H1 (cell line): ENCODE results near the gene GUCY1A1. TPM values are rescaled to one million over a fixed set of nuclear protein-coding genes. Genes with fewer than 3 reads are reported as not detected.

Experiments
- CTCF ChIA-PET: fragments of 300-600 bp; sonication (Branson Sonifier 250); formaldehyde crosslinking; loops from one replicate; lab custom pipeline; 2021; ENCODE audit not compliant: partially characterized antibody; lab: Charles Lee
- POLR2A ChIA-PET: fragments of 300-600 bp; sonication (Branson Sonifier 250); formaldehyde crosslinking; loops from one replicate; lab custom pipeline; 2021; ENCODE audit warnings: inconsistent platforms; ENCODE audit not compliant: partially characterized antibody; lab: Charles Lee
- DNase-seq, 2 experiments: peaks; one replicate each; pipeline versions ENCODE4 v3.0.0 to v3.0.0-alpha.2; 2010 to 2022; ENCODE audit warnings: low spot score in 2 of 2, low read depth in 1 of 2, mixed read lengths in 1 of 2
- FAIRE-seq: peaks from 2 replicates; lab custom pipeline; 2011; peaks lifted over from hg19 to GRCh38; lab: Jason Lieb, UNC
- H2AFZ ChIP-seq: 2 replicates; pipeline ENCODE4 v1.8.1; 2012; ENCODE audit warnings: low read length, inconsistent platforms
- H2AK5ac ChIP-seq: 2 replicates; pipeline ENCODE4 v1.6.1; 2013; ENCODE audit warnings: low read depth, low read length
- H2BK120ac ChIP-seq: replicated peaks from 2 replicates; pipeline ENCODE3; 2013; ENCODE audit warnings: low read depth, low read length, inconsistent platforms
- H2BK12ac ChIP-seq: 2 replicates; pipeline ENCODE4 v1.6.1; 2013; ENCODE audit warnings: low read depth, low read length
- H2BK15ac ChIP-seq: 2 replicates; pipeline ENCODE4 v1.6.1; 2013; ENCODE audit warnings: low read length
- H2BK20ac ChIP-seq: 2 replicates; pipeline ENCODE4 v1.6.1; 2013; ENCODE audit warnings: low read length
- H2BK5ac ChIP-seq: 2 replicates; pipeline ENCODE4 v1.6.1; 2013; ENCODE audit warnings: low read depth, low read length
- H3K14ac ChIP-seq: 2 replicates; pipeline ENCODE4 v1.6.1; 2013; ENCODE audit warnings: inconsistent platforms; ENCODE audit not compliant: insufficient read length
- H3K18ac ChIP-seq: 2 replicates; pipeline ENCODE4 v1.6.1; 2013; ENCODE audit warnings: low read length; ENCODE audit errors: extremely low read depth
- H3K23ac ChIP-seq: 2 replicates; pipeline ENCODE4 v1.6.1; 2013; ENCODE audit warnings: inconsistent platforms; ENCODE audit not compliant: insufficient read length
- H3K23me2 ChIP-seq: 2 replicates; pipeline ENCODE4 v1.6.1; 2013; ENCODE audit warnings: low read depth, low read length
- H3K27ac ChIP-seq: 2 replicates; pipeline ENCODE4 v1.6.1; 2011; ENCODE audit warnings: low read depth, low read length, inconsistent platforms
- H3K27me3 ChIP-seq, 4 experiments: replicated peaks in 1 of 4; 1 replicate in 1 of 4; 2 replicates in 3 of 4; pipeline versions ENCODE4 v1.6.1 to v1.8.1; 2011 to 2013; ENCODE audit warnings: low read length in 3 of 4, mild to moderate bottlenecking in 3 of 4, inconsistent platforms in 2 of 4, mixed read lengths in 2 of 4, moderate library complexity in 1 of 4; ENCODE audit not compliant: control insufficient read depth in 3 of 4, insufficient read depth in 3 of 4; ENCODE audit errors: extremely low read depth in 1 of 4
- H3K36me3 ChIP-seq, 4 experiments: 2 replicates each; pipeline versions ENCODE4 v1.6.1 to v1.8.1; 2011 to 2013; ENCODE audit warnings: mild to moderate bottlenecking in 4 of 4, low read length in 3 of 4, moderate library complexity in 2 of 4, control low read depth in 1 of 4, inconsistent platforms in 1 of 4; ENCODE audit not compliant: insufficient read depth in 4 of 4, control insufficient read depth in 2 of 4
- H3K4ac ChIP-seq: replicated peaks from 2 replicates; pipeline ENCODE3; 2013; ENCODE audit warnings: low read length, low read depth, mixed read lengths, inconsistent platforms; ENCODE audit not compliant: insufficient read length
- H3K4me1 ChIP-seq, 4 experiments: replicated peaks in 1 of 4; 1 replicate in 1 of 4; 2 replicates in 3 of 4; pipeline versions ENCODE4 v1.6.1 to v1.8.1; 2011 to 2013; ENCODE audit warnings: low read length in 3 of 4, inconsistent platforms in 2 of 4, mixed read lengths in 1 of 4; ENCODE audit not compliant: insufficient read depth in 4 of 4, control insufficient read depth in 3 of 4
- H3K4me2 ChIP-seq, 2 experiments: 2 replicates each; pipeline versions ENCODE4 v1.6.1 to v1.8.1; 2011 to 2013; ENCODE audit warnings: low read depth in 2 of 2, low read length in 2 of 2, control low read depth in 1 of 2, inconsistent platforms in 1 of 2, mild to moderate bottlenecking in 1 of 2; ENCODE audit not compliant: insufficient read depth in 1 of 2
- H3K4me3 ChIP-seq, 4 experiments: fragments of 200-600, 300-600 bp in 1 of 4; sonication (generic), shearing (Covaris generic), sonication (Bioruptor Twin) in 1 of 4; 2 replicates each; pipeline versions ENCODE4 v1.5.1 to v1.8.1; 2011 to 2016; ENCODE audit warnings: low read length in 4 of 4, low read depth in 3 of 4, control low read depth in 2 of 4, inconsistent platforms in 2 of 4, mild to moderate bottlenecking in 2 of 4, mixed read lengths in 1 of 4, moderate library complexity in 1 of 4; ENCODE audit not compliant: insufficient read depth in 2 of 4; ENCODE audit errors: extremely low read depth in 1 of 4
- H3K56ac ChIP-seq: replicated peaks from 2 replicates; pipeline ENCODE3; 2013; ENCODE audit warnings: low read depth, mild to moderate bottlenecking, mixed read lengths, low read length, inconsistent platforms; ENCODE audit not compliant: insufficient read length
- H3K79me1 ChIP-seq: 2 replicates; pipeline ENCODE4 v1.6.1; 2013; ENCODE audit warnings: low read depth, low read length, control low read depth
- H3K79me2 ChIP-seq, 2 experiments: 2 replicates each; pipeline versions ENCODE4 v1.6.1 to v1.8.1; 2012 to 2013; ENCODE audit warnings: low read length in 2 of 2, mild to moderate bottlenecking in 2 of 2, inconsistent platforms in 1 of 2; ENCODE audit not compliant: insufficient read depth in 2 of 2, control insufficient read depth in 1 of 2
- H3K9ac ChIP-seq, 4 experiments: replicated peaks in 1 of 4; 1 replicate in 1 of 4; 2 replicates in 3 of 4; pipeline versions ENCODE4 v1.6.1 to v1.8.1; 2011 to 2013; ENCODE audit warnings: low read depth in 3 of 4, low read length in 3 of 4, control low read depth in 2 of 4, mild to moderate bottlenecking in 2 of 4, moderate library complexity in 2 of 4, inconsistent platforms in 1 of 4; ENCODE audit errors: extremely low read depth in 1 of 4
- H3K9me3 ChIP-seq, 2 experiments: 2 replicates each; pipeline versions ENCODE4 v1.6.1 to v1.8.1; 2012 to 2013; ENCODE audit warnings: mild to moderate bottlenecking in 2 of 2, moderate library complexity in 2 of 2, control low read depth in 1 of 2, inconsistent platforms in 1 of 2, low read depth in 1 of 2, low read length in 1 of 2, mixed read lengths in 1 of 2; ENCODE audit not compliant: insufficient read depth in 2 of 2
- H4K20me1 ChIP-seq, 2 experiments: replicated peaks in 1 of 2; 2 replicates each; pipeline versions ENCODE3 to v1.8.1; 2011 to 2013; ENCODE audit warnings: inconsistent platforms in 2 of 2, low read length in 2 of 2, mild to moderate bottlenecking in 1 of 2; ENCODE audit not compliant: insufficient read depth in 2 of 2, control insufficient read depth in 1 of 2
- H4K5ac ChIP-seq: 2 replicates; pipeline ENCODE4 v1.6.1; 2013; ENCODE audit warnings: low read length, low read depth, mixed read lengths, inconsistent platforms; ENCODE audit not compliant: insufficient read length
- H4K8ac ChIP-seq: 2 replicates; pipeline ENCODE4 v1.8.0; 2013; ENCODE audit warnings: mild to moderate bottlenecking, moderate library complexity, low read length, inconsistent platforms; ENCODE audit not compliant: insufficient read depth; ENCODE audit errors: extremely low read depth
- H4K91ac ChIP-seq: replicated peaks from 2 replicates; pipeline ENCODE3; 2013; ENCODE audit warnings: low read length, mixed read lengths, inconsistent platforms; ENCODE audit not compliant: insufficient read length
- ASH2L ChIP-seq: fragments of 200-600, 300-600 bp; sonication (generic); IDR thresholded peaks from one replicate; pipeline ENCODE4 v1.7.1; 2017; ENCODE audit warnings: low read length
- EGR1 ChIP-seq: IDR thresholded peaks from 2 replicates; pipeline ENCODE4 v1.6.1; 2011; ENCODE audit warnings: low read depth, low read length, borderline replicate concordance
- EP300 ChIP-seq, 2 experiments: IDR thresholded peaks; 1 replicate in 1 of 2; 2 replicates in 1 of 2; pipeline ENCODE4 v1.6.1; 2011 to 2012; ENCODE audit warnings: low read depth in 2 of 2, low read length in 2 of 2, mild to moderate bottlenecking in 2 of 2, borderline replicate concordance in 1 of 2, inconsistent platforms in 1 of 2, moderate library complexity in 1 of 2
- EZH2 ChIP-seq: fragments of 200-600 bp; sonication (generic); IDR thresholded peaks from 2 replicates; pipeline ENCODE4 v1.7.1; 2012; ENCODE audit warnings: low read depth, mild to moderate bottlenecking, moderate library complexity, low read length, inconsistent platforms; ENCODE audit not compliant: severe bottlenecking
- KDM1A ChIP-seq: fragments of 200-600, 300-600 bp; sonication (generic); IDR thresholded peaks from 2 replicates; pipeline ENCODE4 v1.7.1; 2016; ENCODE audit warnings: mild to moderate bottlenecking, low read length, borderline replicate concordance
- KDM4A ChIP-seq: IDR thresholded peaks from one replicate; pipeline ENCODE4 v1.7.1; 2012; ENCODE audit warnings: low read depth, mild to moderate bottlenecking, moderate library complexity, low read length, inconsistent platforms; ENCODE audit not compliant: severe bottlenecking
- MAX ChIP-seq: IDR thresholded peaks from 2 replicates; pipeline ENCODE4 v1.6.1; 2012; ENCODE audit warnings: inconsistent platforms
- NRF1 ChIP-seq: IDR thresholded peaks from 2 replicates; pipeline ENCODE4 v1.6.1; 2011; ENCODE audit warnings: mild to moderate bottlenecking, low read depth, low read length, improper control_type of control experiment
- RAD21 ChIP-seq, 2 experiments: IDR thresholded peaks in 1 of 2; conservative IDR thresholded peaks in 1 of 2; 2 replicates each; pipeline ENCODE4 v1.6.1; 2011; ENCODE audit warnings: low read depth in 2 of 2, low read length in 2 of 2, improper control_type of control experiment in 1 of 2, inconsistent platforms in 1 of 2, mild to moderate bottlenecking in 1 of 2, moderate library complexity in 1 of 2
- SIRT6 ChIP-seq: IDR thresholded peaks from one replicate; pipeline ENCODE4 v1.7.1; 2012; ENCODE audit warnings: low read length, inconsistent platforms
- SIX5 ChIP-seq: IDR thresholded peaks from 2 replicates; pipeline ENCODE4 v1.6.1; 2011; ENCODE audit warnings: mild to moderate bottlenecking, low read depth, low read length
- SP1 ChIP-seq: IDR thresholded peaks from 2 replicates; pipeline ENCODE4 v1.6.1; 2011; ENCODE audit warnings: low read depth, low read length
- YY1 ChIP-seq: IDR thresholded peaks from 2 replicates; pipeline ENCODE4 v1.6.1; 2011; ENCODE audit warnings: low read depth, mild to moderate bottlenecking, low read length
- ZNF274 ChIP-seq: IDR thresholded peaks from 2 replicates; pipeline ENCODE4 v1.7.0; 2012; ENCODE audit warnings: low read length, borderline replicate concordance; ENCODE audit errors: extremely low read depth
- WGBS, 2 experiments: shearing (Covaris generic) in 1 of 2; methylation state at CpG; one replicate each; pipeline versions ENCODE4 v1.1.6 to v1.1.7; 2013 to 2015; ENCODE audit warnings: low lambda C conversion rate in 2 of 2, mixed read lengths in 2 of 2, inconsistent platforms in 1 of 2, low coverage in 1 of 2, missing lambda C conversion rate in 1 of 2; ENCODE audit not compliant: insufficient replicate concordance in 2 of 2, insufficient coverage in 1 of 2, insufficient read length in 1 of 2; ENCODE audit errors: extremely low coverage in 1 of 2, missing lambda C conversion rate in 1 of 2; 5-methylcytosine and 5-hydroxymethylcytosine counted together
- polyA plus RNA-seq, 7 experiments: library from polyadenylated mRNA; depleted of rRNA in 3 of 7; stranded (reverse) in 5 of 7; unstranded in 2 of 7; fragments of >200 nt in 5 of 7; fragments of 200-250 nt in 2 of 7; gene quantifications; 1 replicate in 5 of 7; 2 replicates in 1 of 7; 4 replicates in 1 of 7; pipeline versions ENCODE4 v1.2.1 to v1.2.3, GENCODE V29; 2011 to 2013; ENCODE audit warnings: missing spikeins in 2 of 7, mixed read lengths in 2 of 7
- total RNA-seq: library from RNA; stranded (reverse); fragmentation: NEBNext Ultra II Directional; extraction: Animal tissue kit (Norgen Biotek cat#: 25700); gene quantifications from 2 replicates; pipeline ENCODE4 v1.2.1, GENCODE V29; 2021

Gene GUCY1A1
- total and polyA plus RNA-seq, 2 of the 8 experiments (the other 6 are each of a cell fraction or from before 2014, with no cell fraction given): not detected

GRCh38 chr4:155629183-155629825 is 37.3 kb upstream of the GUCY1A1 start:
- CTCF ChIA-PET: interaction anchor here (0.7 to 2.6 kb wide), 4 partner anchors 77 to 179 kb away, joined by 3 to 7 read pairs (median 4); no protein-coding TSS in a partner anchor
- DNase-seq: no peak
- no peak for TF ChIP-seq SIRT6
- TF ChIP-seq SP1: no peak
- no peak for TF ChIP-seq ZNF274
- TF ChIP-seq EZH2: no peak
- no peak for TF ChIP-seq YY1
- TF ChIP-seq NRF1: no peak
- no peak for TF ChIP-seq KDM1A
- no peak for TF ChIP-seq MAX
- no peak for TF ChIP-seq ASH2L
- TF ChIP-seq EP300 (IDR thresholded peaks at IDR 0.05; ENCODE audit: borderline replicate concordance in 1 of 2, low read depth in 2 of 2, low read length in 2 of 2): no peak
- no peak for TF ChIP-seq KDM4A
- no peak for TF ChIP-seq SIX5
- TF ChIP-seq EGR1: no peak
- no peak for TF ChIP-seq RAD21 (IDR thresholded peaks at IDR 0.05 in 1 of 2, conservative IDR thresholded peaks at IDR 0.05 in 1 of 2; ENCODE audit: low read depth in 2 of 2, low read length in 2 of 2)

More at GRCh38 chr4:155629183-155629825, 37.3 kb upstream of the GUCY1A1 start:
- no peak overlapping the region for H4K5ac ChIP-seq
- H3K56ac ChIP-seq: no peak overlapping the region
- H2AK5ac ChIP-seq: no peak overlapping the region
- no peak overlapping the region for H2BK15ac ChIP-seq
- H3K23me2 ChIP-seq: no peaks in the 10 kb centered on the region
- H3K36me3 ChIP-seq: no peaks in the 10 kb centered on the region
- no peak overlapping the region for H2AFZ ChIP-seq
- no peak overlapping the region for H3K18ac ChIP-seq
- no peak overlapping the region for H2BK120ac ChIP-seq
- no peaks in the 10 kb centered on the region for H4K20me1 ChIP-seq
- H3K23ac ChIP-seq: no peak overlapping the region
- no peak overlapping the region for H2BK5ac ChIP-seq
- POLR2A ChIA-PET: no interaction called here
- H3K79me2 ChIP-seq: no peaks in the 10 kb centered on the region
- no peak overlapping the region for H3K9ac ChIP-seq
- FAIRE-seq: no peak
- H4K8ac ChIP-seq: no peak overlapping the region
- WGBS, 2 experiments: 96% methylated on average over 3 of the region's 3 CpGs; no CpG with 5 or more reads in 1 of the 2 experiments
- H2BK12ac ChIP-seq: no peak overlapping the region
- H2BK20ac ChIP-seq: no peak overlapping the region
- H3K27ac ChIP-seq: no peak overlapping the region
- no peak overlapping the region for H3K14ac ChIP-seq
- no peak overlapping the region for H3K4me3 ChIP-seq
- no peak overlapping the region for H3K4ac ChIP-seq
- H3K79me1 ChIP-seq: no peaks in the 10 kb centered on the region
- H3K4me1 ChIP-seq: no peaks in the 10 kb centered on the region
- H3K4me2 ChIP-seq: no peak overlapping the region
- no peaks in the 10 kb centered on the region for H3K27me3 ChIP-seq
- no peaks in the 10 kb centered on the region for H3K9me3 ChIP-seq
- H4K91ac ChIP-seq: no peak overlapping the region
